Ascending aorta (tissue), 2 donors: Measurements from ENCODE around the gene UBE2D1. TPM values are rescaled to one million over a fixed set of nuclear protein-coding genes. Genes with fewer than 3 reads are reported as not detected.
"Not testable (repeated sequence)": the region's sequence is repeated elsewhere in the genome, so short reads cannot be mapped to it uniquely, and the experiment has no call there.

Experiments used
- DNase-seq, 2 donors: peaks; one replicate each; pipeline ENCODE4 v3.0.0-alpha.2; 2019; ENCODE audit warnings: low spot score in 2 of 2
- H3K27ac ChIP-seq, 2 donors: fragments of 200-600 bp; sonication (generic); one replicate each; pipeline ENCODE4 v1.5.1; 2016 to 2017; ENCODE audit warnings: mild to moderate bottlenecking in 1 of 2
- H3K27me3 ChIP-seq: fragments of 200-600 bp; sonication (generic); one replicate; pipeline ENCODE4 v1.5.1; 2017
- H3K36me3 ChIP-seq, 2 donors: fragments of 200-600 bp; sonication (generic); one replicate each; pipeline ENCODE4 v1.5.1; 2016
- H3K4me1 ChIP-seq, 2 donors: fragments of 200-600 bp; sonication (generic); one replicate each; pipeline ENCODE4 v1.5.1; 2016 to 2017; ENCODE audit warnings: mild to moderate bottlenecking in 1 of 2
- H3K4me3 ChIP-seq, 2 donors: fragments of 200-600 bp; sonication (generic); one replicate each; pipeline ENCODE4 v1.5.1; 2016 to 2017; ENCODE audit warnings: mild to moderate bottlenecking in 1 of 2
- H3K9me3 ChIP-seq, 2 donors: fragments of 200-600 bp; sonication (generic); one replicate each; pipeline ENCODE4 v1.5.1; 2016
- intact Hi-C: fragments of 100-400 bp; cut with DNase I; formaldehyde crosslinking; loops from one replicate; pipeline ENCODE4 v1.15.1; 2023
- total RNA-seq: library from RNA; depleted of rRNA; stranded (reverse); fragments of >200 nt; gene quantifications from one replicate; pipeline ENCODE4 v1.1.0, GENCODE V29; 2016
- TF ChIP-seq, protein P1 (sequence below), 3 experiments: fragments of 200-600 bp in 2 of 3; fragments of 450-650 bp in 1 of 3; sonication (generic) in 2 of 3; IDR thresholded peaks; one replicate each; pipeline ENCODE4 v1.5.1; 2016 to 2019; ENCODE audit warnings: antibody characterized with exemption in 3 of 3, mild to moderate bottlenecking in 1 of 3, moderate library complexity in 1 of 3

UBE2D1 gene
- total RNA-seq, 1 donor from 2014 or later, result 4.2 TPM

DNA sequence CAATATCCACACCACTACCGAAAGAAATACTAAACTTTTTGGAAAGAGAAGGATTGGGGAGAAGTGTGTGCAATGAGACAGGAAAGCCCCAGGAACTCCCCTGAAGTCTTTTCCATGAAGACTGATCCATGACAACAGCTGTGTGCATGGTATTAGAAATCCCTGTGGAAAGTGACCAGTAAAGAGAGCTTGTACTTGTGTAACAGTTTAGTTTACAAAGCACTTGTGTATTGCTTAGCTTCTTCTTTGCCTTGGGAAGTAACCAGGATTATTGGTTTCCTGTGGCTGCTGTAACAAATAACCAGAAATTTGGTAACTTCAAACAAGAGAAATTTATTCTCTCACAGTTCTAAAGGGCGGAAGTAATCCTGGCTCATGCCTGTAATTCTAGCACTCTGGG lies 69.2 kb downstream of the UBE2D1 start:
- no peaks in the 10 kb centered on the region for H3K9me3 ChIP-seq
- H3K4me1 ChIP-seq, result no peaks in the 10 kb centered on the region
- TF ChIP-seq, protein P1, sequence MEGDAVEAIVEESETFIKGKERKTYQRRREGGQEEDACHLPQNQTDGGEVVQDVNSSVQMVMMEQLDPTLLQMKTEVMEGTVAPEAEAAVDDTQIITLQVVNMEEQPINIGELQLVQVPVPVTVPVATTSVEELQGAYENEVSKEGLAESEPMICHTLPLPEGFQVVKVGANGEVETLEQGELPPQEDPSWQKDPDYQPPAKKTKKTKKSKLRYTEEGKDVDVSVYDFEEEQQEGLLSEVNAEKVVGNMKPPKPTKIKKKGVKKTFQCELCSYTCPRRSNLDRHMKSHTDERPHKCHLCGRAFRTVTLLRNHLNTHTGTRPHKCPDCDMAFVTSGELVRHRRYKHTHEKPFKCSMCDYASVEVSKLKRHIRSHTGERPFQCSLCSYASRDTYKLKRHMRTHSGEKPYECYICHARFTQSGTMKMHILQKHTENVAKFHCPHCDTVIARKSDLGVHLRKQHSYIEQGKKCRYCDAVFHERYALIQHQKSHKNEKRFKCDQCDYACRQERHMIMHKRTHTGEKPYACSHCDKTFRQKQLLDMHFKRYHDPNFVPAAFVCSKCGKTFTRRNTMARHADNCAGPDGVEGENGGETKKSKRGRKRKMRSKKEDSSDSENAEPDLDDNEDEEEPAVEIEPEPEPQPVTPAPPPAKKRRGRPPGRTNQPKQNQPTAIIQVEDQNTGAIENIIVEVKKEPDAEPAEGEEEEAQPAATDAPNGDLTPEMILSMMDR (IDR thresholded peaks at IDR 0.05), result no peak
- no peaks in the 10 kb centered on the region for H3K36me3 ChIP-seq
- DNase-seq, result no peak
- intact Hi-C loops, result no loop called here
- no peaks in the 10 kb centered on the region for H3K27me3 ChIP-seq
- no peak overlapping the region for H3K4me3 ChIP-seq
- no peak overlapping the region for H3K27ac ChIP-seq

DNA sequence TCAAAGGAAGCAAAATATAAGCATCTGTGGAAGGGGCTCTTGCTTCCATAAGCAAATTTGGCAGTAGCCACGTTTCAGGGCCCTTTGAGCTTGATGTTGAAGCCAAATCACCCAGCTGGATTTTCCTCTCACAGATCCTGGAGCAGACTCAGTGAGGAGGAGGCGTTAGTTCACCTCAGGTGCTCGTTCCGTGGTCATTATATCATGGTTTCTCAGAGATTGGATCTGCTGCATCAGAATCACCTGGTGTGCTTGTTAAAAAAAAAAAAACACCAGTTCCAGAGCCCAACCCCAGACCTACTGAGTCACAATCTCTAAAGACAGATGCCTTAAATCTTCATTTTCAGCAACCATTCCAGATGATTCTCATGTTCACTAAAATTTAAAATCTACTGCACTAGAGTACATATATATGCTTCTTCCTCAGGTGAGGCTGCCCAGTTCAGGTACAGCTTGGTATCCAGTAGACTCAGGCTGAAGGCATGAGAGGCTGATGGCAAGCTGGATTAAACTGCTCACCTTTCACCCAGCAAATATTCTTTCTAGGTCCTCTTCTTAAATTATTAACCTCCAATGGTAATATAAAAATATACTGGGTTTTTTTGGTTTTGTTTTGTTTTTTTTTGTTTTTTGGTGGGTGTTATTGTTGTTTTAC lies 75.3 kb downstream of the UBE2D1 start:
- TF ChIP-seq, protein P1 (IDR thresholded peaks at IDR 0.05), result no peak
- DNase-seq, result no peak
- H3K9me3 ChIP-seq, result no peaks in the 10 kb centered on the region

DNA sequence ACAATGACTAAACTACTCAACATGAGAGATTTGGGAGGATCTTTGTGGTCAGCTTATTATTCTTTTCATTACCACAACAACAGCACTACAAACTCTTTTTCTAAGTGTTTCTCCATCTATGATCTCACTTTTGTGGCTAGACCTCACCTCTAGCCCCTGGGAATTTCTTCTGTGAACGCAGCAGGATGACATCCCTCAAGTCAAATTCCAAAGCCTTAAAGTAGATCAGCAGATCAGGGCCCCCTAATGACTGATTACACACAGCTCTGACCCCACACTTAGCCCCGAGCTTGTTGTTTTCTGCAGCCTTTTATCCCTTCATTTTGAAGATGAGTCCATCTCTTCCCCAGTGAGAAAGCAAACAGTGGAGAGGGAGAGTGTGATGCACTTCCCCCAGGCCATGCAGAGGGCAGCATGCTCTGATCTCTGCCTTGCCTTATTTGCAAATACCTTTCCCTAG lies 77.7 kb downstream of the UBE2D1 start:
- intact Hi-C loops, result loop anchor here (5.0 kb wide), 1 partner anchor 370 kb away; no protein-coding TSS in a partner anchor
- Histone ChIP-seq H3K4me1 (peaks cover 0 to 6% of the 10 kb centered on the region in 2 donors), H3K27ac (no peak overlapping the region), H3K27me3 (no peaks in the 10 kb centered on the region), H3K36me3 (no peaks in the 10 kb centered on the region), H3K4me3 (no peak overlapping the region), H3K9me3 (no peaks in the 10 kb centered on the region)
- no peak for DNase-seq
- TF ChIP-seq, protein P1 (IDR thresholded peaks at IDR 0.05), result no peak

More for the DNA sequence above, 75.3 kb downstream of the UBE2D1 start:
- no peaks in the 10 kb centered on the region for H3K27me3 ChIP-seq
- H3K4me3 ChIP-seq, result no peak overlapping the region
- H3K36me3 ChIP-seq, result no peaks in the 10 kb centered on the region
- H3K27ac ChIP-seq, result no peak overlapping the region
- H3K4me1 ChIP-seq, result peaks cover 0 to 6% of the 10 kb centered on the region in 2 donors
- intact Hi-C loops, result loop anchor here (5.0 kb wide), 1 partner anchor 372 kb away; no protein-coding TSS in a partner anchor

DNA sequence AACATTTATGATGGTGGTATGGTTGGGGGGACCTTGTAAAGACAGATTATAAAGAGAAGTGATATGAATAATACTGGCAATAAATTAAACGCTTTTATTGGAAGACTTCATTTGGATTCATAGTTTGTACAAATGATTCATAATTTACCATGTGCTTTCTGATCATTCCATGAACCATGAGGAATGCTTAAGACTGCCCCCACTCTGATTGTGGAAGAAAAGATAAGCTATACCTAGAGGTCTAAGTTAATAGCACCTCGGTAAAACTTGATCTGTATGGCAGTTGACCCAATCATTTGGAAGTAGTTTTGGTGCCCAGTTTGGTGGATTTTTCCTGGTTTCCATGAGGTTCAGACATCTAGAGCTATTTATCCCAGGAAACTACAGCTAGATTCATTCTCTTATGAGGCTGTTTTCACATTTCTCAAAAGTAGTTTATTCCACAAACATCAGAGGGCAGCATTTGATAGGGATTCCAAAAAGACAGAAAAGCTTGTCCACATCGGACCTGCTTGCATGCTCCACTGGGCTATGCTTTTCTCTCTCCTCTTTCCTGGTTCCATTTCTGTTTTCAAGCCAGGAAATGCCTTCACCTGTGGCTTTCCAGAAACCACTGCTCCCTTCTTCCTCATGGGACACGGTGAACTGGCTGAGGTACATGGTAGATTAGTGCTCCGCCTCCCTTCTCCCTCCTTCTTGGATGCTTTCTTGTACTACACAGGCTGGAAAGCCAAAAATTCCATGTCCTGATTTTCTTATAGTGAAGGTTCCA lies 79.7 kb downstream of the UBE2D1 start:
- H3K9me3 ChIP-seq, result peaks cover 0 to 3% of the 10 kb centered on the region in 2 donors
- DNase-seq, result no peak
- H3K4me3 ChIP-seq, result peak overlapping the region in 1 of 2 donors; percentile 10
- TF ChIP-seq, protein P1 (IDR thresholded peaks at IDR 0.05), result peak in 2 of 3 experiments; percentile 52 to 63
- intact Hi-C loops, result loop anchor here (5.0 kb wide), 2 partner anchors 98 to 368 kb away; partner anchors contain the start of gene BICC1
- H3K4me1 ChIP-seq, result peaks cover 0 to 6% of the 10 kb centered on the region in 2 donors
- H3K27ac ChIP-seq, result no peak overlapping the region
- H3K36me3 ChIP-seq, result no peaks in the 10 kb centered on the region
- H3K27me3 ChIP-seq, result no peaks in the 10 kb centered on the region

DNA sequence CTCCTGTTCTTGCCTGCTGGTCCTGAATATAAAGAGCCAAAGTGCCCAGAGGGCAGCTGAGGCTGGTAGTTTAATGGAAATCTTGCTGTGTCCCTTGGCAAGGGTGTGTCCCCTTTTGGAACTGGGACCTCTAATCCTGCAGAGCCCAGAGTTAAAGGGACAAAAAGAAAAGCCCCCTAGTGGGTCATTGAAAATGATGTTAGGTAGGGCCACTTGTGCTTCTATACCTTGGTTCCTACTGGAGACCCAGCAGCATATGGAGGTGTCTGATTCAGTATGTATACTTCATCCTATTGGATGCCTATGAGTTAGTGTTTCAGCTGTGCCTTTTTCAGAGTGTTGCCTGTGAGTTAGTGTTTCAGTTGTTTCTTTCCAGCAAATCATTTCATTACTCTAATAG lies 81.0 kb downstream of the UBE2D1 start:
- H3K27me3 ChIP-seq, result no peaks in the 10 kb centered on the region
- H3K27ac ChIP-seq, result no peak overlapping the region
- H3K9me3 ChIP-seq, result peaks cover 0 to 3% of the 10 kb centered on the region in 2 donors
- TF ChIP-seq, protein P1 (IDR thresholded peaks at IDR 0.05), result no peak
- intact Hi-C loops, result loop anchor here (5.0 kb wide), 1 partner anchor 97 kb away; the partner anchor contains the start of gene BICC1
- H3K4me1 ChIP-seq, result peaks cover 0 to 6% of the 10 kb centered on the region in 2 donors
- H3K36me3 ChIP-seq, result no peaks in the 10 kb centered on the region
- no peak overlapping the region for H3K4me3 ChIP-seq
- DNase-seq, result no peak

DNA sequence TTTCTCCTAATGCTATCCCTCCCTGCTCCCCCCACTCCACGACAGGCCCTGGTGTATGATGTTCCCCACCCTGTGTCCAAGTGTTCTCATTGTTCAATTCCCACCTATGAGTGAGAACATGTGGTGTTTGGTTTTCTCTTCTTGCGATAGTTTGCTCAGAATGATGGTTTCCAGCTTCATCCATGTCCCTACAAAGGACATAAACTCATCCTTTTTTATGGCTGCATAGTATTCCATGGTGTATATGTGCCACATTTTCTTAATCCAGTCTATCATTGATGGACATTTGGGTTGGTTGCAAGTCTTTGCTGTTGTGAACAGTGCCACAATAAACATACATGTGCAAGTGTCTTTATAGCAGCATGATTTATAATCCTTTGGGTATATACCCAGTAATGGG lies 83.1 kb downstream of the UBE2D1 start:
- not testable (repeated sequence) for H3K36me3 ChIP-seq, DNase-seq, H3K4me1 ChIP-seq, H3K27ac ChIP-seq, H3K27me3 ChIP-seq, H3K4me3 ChIP-seq
- intact Hi-C loops, result loop anchor here (5.0 kb wide), 1 partner anchor 94 kb away; the partner anchor contains the start of gene BICC1
- peaks cover 0 to 14% of the 10 kb centered on the region in 2 donors for H3K9me3 ChIP-seq
